Stimulated activated CD4-positive, alpha-beta T cell treated with anti-CD3 and anti-CD28 coated beads, Interleukin-4, amount 100 ng/mL, for 4 hours (primary cell): ENCODE results near the gene PSMG1.
A peak's percentile ranks its signal among the peaks of the same experiment; 100 is the strongest.
"Not testable (repeated sequence)": the region's sequence is repeated elsewhere in the genome, so short reads cannot be mapped to it uniquely, and the experiment has no call there.

Source experiments
- DNase-seq, 2 experiments: peaks; one replicate each; pipeline ENCODE4 v3.0.0-alpha.2; 2020

The PSMG1 gene, protein sequence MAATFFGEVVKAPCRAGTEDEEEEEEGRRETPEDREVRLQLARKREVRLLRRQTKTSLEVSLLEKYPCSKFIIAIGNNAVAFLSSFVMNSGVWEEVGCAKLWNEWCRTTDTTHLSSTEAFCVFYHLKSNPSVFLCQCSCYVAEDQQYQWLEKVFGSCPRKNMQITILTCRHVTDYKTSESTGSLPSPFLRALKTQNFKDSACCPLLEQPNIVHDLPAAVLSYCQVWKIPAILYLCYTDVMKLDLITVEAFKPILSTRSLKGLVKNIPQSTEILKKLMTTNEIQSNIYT

DNA sequence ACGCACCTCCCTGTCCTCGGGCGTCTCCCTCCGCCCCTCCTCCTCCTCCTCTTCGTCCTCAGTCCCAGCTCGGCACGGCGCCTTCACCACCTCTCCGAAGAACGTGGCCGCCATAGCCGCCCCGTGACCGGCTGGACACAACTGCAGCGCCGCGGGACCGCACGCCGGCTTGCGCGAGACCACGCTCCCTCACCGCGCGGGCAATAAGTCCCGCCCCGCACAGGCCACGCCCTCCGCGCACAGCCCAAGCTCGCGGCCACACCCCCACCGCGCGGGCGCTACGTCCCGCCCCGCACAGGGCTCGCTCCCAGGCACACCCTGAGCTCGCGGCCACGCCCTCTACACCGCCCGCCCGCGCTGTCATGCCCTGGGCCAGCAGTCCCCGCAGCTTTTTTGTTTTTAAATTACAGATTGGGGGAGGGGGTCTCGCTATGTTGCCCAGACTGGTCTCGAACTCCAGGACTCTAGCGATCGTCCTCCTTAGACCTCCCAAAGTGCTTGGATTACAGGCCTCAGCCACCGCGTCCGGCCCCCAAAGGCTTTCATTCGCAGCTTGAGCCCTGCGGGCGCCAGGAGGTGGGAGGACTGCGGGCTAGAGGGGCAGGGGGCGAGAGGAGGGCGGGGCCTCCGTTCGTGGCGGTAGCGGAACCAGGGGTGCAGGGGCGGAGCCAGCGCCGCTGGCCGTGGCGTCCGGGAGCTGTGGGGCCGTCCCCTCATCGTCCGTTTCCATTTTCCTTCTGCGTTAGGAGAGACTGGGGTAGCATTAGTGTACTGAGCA, at the start of gene PSMG1:
TSS of gene PSMG1 (minus strand) at position 180 of the 778 bp plus-strand sequence. CDS start at position 114, 66 bp downstream.
- DNase-seq: peak; percentile 93 to 96

- no peak for DNase-seq
These were observed 49.6 kb upstream of the PSMG1 start for GRCh38 chr21:39232861-39233291.

DNA sequence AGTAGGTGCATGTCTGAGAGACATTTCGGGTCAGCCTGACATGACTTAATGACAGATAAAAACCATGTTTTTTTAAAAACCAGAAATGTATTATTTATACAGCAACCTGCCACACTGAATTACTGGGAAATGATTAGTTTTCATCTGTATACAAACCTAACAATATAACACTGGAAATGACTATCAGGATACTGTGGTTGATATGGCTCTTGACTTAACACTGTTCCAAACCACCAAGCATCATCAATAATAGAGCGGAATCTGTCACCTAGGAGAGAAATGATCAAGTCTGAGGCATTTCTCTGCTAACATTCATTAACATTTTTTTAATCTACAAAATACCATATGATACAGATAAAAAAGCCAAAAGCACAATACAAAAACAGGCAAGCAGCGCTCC, 41.7 kb upstream of the PSMG1 start:
- DNase-seq: no peak

GRCh38 chr21:39221997-39222486, 38.8 kb upstream of the PSMG1 start:
- DNase-seq: no peak

DNA sequence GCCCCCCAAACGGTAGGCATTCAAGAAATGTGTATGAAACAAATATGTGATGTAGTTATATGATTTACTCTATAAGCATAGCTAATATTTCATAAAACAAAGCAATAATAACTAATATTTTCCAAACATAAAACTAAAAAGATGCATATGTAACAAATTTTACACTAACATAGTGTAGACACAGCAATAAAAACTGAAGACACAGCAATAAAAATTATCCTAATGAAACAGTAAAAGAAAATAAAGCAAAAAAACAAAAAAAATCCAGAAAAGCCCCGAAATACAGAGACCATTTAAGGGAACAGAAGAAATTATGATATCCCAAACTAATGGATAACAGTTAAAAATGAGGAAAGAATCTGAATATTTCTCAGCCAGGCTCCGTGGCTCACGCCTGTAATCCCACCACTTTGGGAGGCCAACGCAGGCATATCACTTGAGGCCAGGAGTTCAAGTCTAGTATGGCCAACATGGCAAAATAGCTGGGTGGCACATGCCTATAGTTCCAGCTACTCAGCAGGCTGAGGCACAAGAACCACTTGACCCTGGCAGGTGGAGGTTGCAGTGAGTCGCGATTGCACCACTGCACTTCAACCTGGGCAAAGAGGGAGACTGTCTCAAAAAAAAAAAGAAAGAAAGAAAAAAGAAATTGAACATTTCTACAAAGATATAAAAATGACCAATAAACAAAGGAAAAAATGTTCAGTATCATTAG, 38.2 kb upstream of the PSMG1 start:
- DNase-seq: no peak

DNA sequence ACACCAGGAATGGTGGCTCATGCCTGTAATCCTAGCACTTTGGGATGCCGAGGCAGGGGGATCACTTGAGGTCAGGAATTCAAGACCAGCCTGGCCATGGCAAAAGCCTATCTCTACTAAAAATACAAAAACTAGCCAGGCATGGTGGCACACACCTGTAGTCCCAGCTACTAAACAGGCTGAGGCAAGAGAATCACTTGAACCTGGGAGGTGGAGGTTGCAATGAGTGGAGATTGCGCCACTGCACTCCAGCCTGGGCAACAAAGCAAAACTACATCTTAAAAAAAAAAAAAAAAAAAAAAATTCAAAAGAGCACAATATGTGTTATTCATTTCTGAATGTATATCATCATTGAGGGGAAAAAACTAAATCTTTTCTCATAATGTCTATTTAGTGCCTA, 37.6 kb upstream of the PSMG1 start:
- not testable (repeated sequence) for DNase-seq

DNA sequence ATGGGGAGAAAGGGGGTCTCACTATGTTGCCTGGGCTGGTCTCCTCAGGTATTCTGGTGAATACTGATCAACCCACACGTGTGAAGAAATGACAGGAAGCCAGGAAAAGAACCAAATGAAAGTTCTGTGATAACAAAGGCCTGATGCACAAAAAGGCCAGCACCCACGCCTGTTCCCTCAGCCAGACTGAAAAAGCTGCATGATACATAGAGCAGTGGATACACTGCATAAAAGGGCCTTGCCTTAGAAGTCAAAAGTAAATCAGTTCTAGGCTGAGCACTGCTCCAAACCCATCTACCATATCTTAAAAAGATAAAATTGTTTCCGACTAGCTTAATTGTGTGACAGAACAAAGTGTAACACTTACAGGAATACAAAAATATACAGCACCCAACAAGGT, 36.9 kb upstream of the PSMG1 start:
- no peak for DNase-seq

DNA sequence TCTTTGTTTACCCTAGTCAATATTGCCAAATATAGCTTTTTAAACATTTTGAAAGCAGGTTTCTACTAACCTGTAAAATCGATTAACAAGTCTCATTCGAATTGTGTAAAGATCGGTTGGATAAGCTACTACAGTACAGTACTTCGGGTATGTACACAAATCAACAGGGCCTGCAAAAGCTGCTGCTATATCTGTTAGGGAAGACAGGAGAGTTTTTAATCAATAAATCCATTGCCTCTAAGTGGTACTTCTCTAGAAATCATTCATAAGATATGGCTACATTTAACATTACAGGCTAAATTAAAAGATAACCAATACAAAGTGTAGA, 34.8 kb upstream of the PSMG1 start:
- DNase-seq: no peak

- DNase-seq: no peak
These were observed 34.3 kb upstream of the PSMG1 start for GRCh38 chr21:39217356-39218081.

DNA sequence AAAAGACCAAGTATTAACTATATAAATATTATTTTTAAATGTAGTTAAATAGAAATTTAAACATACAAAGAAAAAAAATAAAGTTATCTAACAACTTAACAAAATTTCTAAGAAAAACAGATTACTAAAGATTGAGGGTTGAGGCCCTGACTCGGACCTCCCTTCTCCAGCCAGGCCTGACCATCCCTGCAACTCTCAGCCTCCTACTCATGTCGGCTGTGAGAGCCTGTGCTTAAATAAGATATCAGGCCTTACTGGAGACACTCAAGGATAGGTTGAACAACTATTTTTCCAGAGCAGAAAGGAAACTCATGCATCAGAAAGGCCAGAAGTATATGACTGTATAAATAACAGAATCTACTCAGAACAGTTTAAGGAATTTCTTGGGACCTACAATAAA, 33.0 kb upstream of the PSMG1 start:
- no peak for DNase-seq

DNA sequence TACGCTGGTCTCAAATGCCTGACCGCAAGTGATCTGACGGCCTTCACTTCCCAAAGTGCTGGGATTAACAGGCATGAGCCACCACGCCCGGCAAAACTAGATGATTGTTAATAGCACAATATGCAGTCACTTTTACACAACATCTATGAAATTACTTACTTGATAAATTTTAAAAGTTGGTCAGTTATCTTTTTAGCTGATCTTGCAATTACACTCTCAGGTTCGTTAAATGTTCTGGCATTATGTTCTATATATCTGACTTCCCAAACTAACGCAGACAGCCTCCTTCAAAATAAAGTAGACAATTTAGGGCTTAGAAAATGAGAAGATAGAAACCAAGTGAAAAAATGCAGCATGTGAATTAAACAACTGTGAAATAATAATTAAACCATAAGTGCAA, 31.8 kb upstream of the PSMG1 start:
- no peak for DNase-seq

DNA sequence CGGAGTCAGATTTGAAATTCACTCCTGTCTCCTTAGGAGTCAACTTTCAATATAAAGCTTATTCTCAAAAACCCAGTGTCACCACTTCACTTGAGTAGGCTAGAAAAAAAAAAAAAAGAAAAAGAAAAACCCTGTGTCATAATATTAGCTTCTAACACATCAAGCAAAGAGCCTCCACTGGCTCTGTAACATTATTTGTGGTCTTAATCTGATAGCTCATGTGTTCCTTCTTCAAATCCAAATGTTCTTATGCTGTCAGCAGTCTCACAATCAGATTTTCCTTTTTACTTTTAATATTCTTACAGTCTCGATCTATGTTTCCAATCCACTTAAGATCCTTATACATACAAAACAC, 26.1 kb upstream of the PSMG1 start:
- no peak for DNase-seq

- no peak for DNase-seq
These were observed 25.5 kb upstream of the PSMG1 start for GRCh38 chr21:39208624-39209333.

GRCh38 chr21:39204134-39204533, 20.9 kb upstream of the PSMG1 start:
- no peak for DNase-seq

DNA sequence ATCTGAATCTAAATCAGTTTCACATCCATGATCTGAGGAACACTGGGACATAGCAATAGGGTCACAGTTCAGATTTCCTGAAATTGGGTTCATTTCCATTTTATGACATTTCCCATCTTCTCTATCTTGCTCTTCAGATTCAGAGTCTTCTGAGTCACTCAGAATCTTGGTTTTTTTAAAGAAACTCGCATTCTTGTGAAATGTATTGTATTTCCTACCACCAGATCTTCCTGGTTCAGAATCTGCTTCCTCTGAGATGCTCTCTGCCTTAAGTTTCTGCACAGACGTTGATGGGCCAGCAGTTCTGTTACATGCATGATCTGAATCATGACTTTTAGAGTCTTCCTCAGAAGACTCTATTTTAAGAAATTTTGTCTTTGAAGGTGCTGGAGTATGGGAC, 15.5 kb upstream of the PSMG1 start:
- no peak for DNase-seq

DNA sequence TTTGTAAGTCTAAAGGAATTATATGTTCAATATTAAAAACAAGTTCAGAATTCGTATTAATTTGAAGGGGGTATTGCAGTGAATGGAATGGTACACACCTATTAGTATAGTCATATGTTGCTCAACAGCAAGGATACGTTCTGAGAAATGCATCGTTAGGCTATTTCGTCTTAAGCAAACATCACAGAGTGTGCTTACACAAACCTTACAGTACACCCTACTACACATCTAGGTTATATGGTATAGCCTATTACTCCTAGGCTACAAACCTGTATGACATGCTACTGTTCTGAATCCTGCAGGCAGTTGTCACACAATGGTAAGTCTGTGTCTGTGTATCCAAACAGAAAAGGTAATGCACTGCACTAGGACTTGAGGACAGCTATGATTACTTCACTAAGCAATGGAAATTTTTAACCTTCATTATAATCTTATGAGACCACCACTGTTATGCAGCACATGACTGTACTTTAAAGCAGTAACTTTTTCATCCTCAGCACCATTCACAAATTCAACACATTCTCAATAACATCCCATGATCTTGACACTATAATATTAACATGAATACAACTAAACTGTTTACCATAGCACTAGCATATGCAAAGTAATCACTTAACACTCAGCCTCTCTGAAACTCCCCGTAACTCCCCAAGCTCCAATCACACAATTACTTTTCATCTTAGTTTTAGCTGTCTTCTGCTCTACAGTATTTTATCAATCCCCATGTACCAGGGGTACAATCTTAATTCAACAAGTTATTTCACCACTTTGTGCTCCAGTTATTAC, 14.4 kb upstream of the PSMG1 start:
- no peak for DNase-seq

DNA sequence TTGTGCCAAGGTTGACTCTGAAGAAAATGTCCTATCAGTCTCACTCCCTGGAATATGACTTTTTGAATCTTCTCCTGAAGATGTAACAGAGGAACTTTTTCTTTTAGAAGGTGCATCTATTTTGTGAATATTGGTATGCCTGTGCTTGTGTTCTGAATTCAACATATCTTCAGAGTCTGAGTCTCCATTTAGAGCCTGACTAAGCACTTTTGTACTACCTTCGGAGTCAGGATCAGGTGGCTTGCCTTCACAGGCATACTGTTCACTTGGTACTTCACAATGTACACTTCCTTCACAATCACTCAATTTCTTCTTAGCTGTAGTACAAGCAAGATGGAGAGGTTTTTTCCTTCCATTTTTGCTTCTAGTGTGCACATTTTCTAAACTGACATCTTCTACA, 13.6 kb upstream of the PSMG1 start:
- DNase-seq: no peak

DNA sequence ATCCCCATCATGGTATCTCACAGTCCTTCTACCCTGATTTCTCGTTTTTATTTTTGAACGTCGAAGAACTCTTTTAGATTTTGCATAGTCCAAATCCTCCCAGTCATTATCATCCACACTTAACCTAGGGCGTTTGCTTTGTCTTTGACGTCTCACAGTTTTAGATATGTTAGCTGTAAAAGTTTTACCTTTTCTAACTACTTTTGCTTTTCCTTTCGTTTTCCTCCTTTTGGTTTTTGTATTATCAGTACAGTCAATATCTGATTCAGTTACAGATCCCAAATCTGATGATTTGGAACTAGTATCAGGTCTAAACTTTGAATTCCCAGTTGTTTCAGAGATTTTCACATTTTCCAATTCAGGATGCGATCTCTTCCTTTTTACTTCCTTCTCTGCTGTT, 13.1 kb upstream of the PSMG1 start:
- DNase-seq: no peak

- no peak for DNase-seq
These were observed 10.1 kb upstream of the PSMG1 start for GRCh38 chr21:39193380-39193779.

DNA sequence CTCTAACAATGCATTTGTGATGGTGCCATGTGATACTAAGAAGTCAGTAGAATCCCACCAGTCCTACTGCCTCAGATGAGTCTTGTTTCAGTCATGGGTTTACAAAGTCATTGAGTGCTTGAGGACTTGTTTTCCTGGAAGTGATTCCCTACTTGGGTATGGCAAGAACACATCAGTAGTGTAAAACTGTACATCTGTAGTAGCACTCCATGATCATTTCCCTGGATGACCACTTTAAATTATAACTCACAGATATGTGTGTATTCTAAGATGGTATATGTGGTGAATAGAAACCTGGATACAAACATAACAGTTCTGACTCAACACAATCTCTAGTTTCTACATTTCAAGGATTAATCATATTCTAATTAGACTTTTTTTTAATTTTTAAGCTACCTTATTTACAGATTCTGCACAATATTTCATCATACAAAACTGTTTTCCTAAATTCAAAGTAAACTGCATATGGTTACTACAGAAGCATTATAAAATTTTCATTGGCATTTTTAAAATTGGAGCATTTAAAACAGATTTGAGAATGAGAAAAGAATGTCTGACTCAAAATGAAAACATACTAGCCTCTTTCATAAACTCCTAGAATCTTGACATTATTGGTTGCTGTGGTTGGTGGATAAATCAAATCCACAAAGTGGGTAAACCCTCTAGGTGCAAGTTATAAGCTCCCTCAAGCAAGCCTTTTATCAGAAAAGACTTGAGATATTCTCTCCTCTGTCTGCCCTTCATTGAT, 6.8 kb upstream of the PSMG1 start:
- no peak for DNase-seq
